Choroid plexus epithelial cell (primary cell): ENCODE data around the gene C1QL1.

Experiments
- DNase-seq: peaks from one replicate; pipeline ENCODE4 v3.0.0-alpha.2; 2010; ENCODE audit warnings: low read depth
- H3K4me3 ChIP-seq: 2 replicates; pipeline ENCODE4 v1.5.1; 2011; ENCODE audit warnings: low read depth, mild to moderate bottlenecking, control low read depth, low read length, moderate library complexity
- TF ChIP-seq, protein P1 (sequence below): conservative IDR thresholded peaks from 2 replicates; pipeline ENCODE4 v1.5.1; 2011; ENCODE audit warnings: low read depth, mild to moderate bottlenecking, control low read depth, inconsistent platforms, low read length, moderate library complexity

Gene C1QL1

DNA sequence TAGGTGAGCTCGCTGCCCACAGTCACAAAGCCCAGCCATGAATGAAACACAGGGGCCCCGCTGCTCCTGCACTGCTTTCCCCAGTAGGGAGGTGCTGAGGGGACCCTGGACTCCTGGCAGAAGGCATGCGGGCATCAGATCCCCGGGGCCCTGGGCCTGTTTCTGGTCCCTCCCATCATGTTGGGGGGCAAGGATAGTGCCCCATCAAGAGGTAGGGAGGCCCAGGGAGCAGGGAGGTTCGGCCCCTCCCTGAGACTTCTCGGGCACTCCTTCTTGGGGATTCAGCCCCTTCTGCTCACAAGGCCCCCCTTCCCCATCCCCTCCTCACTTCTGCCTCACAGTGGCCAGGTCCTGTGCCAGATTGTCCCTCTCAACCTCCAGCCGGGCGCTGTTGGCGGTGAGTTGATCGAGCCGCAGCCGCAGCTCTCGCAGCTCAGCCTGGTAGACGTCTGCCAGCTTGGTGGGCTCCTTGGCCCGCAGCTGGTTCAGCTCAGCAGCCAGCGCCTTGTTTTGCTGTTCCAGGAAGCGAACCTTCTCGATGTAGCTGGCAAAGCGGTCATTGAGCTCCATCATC, 53.3 kb downstream of the C1QL1 start:
- no peak overlapping the region for H3K4me3 ChIP-seq
- TF ChIP-seq, protein P1, sequence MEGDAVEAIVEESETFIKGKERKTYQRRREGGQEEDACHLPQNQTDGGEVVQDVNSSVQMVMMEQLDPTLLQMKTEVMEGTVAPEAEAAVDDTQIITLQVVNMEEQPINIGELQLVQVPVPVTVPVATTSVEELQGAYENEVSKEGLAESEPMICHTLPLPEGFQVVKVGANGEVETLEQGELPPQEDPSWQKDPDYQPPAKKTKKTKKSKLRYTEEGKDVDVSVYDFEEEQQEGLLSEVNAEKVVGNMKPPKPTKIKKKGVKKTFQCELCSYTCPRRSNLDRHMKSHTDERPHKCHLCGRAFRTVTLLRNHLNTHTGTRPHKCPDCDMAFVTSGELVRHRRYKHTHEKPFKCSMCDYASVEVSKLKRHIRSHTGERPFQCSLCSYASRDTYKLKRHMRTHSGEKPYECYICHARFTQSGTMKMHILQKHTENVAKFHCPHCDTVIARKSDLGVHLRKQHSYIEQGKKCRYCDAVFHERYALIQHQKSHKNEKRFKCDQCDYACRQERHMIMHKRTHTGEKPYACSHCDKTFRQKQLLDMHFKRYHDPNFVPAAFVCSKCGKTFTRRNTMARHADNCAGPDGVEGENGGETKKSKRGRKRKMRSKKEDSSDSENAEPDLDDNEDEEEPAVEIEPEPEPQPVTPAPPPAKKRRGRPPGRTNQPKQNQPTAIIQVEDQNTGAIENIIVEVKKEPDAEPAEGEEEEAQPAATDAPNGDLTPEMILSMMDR: no peak
- DNase-seq: no peak

DNA sequence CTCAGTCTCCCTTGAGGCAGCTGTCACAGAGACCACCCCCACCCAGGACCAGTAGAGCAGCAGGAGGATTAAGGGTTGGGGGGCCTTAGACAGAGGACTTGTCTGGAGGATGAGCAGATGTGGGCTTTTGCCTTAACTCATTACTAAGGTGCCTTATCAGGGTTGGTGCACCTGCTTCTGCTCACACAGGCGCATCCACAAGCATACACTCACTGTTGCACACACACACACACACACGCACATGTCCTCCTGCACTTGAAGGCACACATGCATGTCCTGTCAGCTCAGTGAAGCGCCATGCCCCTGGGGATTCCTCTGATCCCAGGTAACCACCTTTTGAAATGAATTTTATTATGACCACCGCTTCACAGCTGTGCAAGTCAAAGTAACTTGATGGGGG, 54.0 kb downstream of the C1QL1 start:
- no peak for DNase-seq
- H3K4me3 ChIP-seq: no peak overlapping the region
- TF ChIP-seq, protein P1: no peak

DNA sequence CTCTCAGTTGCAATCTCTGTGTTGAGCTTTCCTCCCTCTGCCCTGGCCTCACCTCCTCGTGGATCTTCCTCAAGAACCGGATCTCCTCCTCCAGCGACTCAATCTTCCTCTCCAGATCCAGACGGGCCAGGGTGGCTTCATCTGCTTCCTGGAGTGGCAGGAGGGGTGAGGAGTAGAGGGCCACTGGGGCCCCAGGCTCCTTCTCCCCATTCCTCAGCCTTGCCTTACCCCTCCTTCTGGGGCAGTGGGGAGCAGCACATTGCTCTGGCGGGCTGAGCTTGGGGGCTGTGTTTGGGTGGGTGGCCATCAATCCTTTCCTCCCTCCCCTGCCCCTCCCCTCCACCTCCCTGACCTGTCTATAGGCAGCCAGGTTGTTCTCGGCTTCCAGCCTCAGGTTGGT, 54.4 kb downstream of the C1QL1 start:
- no peak for DNase-seq
- no peak overlapping the region for H3K4me3 ChIP-seq
- TF ChIP-seq, protein P1: no peak

DNA sequence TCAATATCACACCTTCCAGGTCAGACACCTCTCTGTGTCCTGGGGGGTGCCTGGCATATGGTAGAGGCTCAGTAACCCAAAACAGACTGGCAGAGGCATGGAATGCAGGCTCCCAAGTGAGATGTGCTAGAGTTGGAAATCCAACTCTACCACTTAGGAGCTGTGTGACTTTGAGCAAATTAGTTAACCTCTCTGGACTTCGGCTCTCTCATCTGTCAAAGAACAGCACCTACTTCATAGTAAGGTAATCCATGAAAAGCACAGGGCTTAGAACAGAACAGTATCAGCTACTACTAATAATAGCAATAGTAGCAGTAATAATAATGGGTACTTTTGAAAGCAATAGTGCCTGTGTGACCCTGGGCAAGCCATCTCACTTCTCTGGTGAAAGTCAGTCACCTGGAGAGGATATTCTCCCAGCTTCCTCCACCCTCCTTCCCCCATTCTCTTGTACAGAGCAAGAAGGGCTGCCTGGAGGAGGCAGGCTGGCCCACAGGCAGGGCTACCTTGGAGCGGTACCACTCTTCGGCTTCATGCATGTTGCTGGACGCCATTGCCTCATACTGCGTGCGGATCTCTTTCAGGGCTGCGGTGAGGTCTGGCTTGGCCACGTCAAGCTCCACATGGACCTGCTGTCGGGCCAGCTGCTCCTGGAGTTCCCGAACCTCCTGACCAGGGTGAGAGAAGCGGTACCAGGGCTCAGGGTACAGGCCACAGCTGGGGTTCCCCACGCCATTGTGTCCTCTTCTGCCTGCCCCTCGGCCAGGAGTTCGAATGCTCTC, 55.1 kb downstream of the C1QL1 start:
- no peak for DNase-seq
- TF ChIP-seq, protein P1: no peak
- H3K4me3 ChIP-seq: no peak overlapping the region

DNA sequence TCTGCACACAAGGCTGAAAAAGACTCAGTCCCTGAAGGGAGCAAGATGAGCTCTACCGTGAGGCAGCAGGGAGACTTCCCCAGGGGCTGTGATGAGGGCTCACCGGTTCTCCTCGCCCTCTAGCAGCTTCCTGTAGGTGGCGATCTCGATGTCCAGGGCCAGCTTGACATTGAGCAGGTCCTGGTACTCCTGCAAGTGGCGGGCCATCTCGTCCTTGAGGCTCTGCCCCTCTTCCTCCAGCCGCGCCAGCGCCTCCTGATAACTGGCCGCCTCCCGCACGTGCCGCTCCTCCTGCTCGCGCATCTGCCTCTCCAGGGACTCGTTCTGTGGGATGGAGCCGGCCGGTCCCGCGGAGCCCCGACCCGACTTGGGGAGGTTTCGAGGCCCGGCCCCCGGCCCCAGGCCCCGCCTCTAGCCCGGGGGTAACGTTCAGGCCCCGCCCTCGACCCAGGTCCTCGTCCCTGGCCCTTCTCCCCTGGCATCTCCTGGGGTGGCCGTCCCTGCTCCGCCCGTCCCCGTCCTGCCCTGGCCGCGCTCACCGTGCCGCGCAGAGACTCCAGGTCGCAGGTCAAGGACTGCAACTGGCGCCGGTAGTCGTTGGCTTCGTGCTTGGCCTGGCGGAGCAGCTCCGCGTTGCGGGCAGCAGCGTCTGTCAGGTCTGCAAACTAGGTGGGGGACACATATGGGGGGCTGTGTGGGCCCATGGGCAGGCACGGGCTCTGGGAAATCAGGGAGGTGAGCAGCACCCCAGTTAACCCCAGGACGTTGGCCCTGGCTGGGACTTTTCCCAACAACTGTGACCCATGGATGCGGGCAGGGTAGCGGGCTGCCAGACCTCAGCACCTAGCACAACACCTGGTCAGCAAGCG, 56.7 kb downstream of the C1QL1 start:
- TF ChIP-seq, protein P1: peak; percentile 67
- peak; percentile 60 for DNase-seq
- peak overlapping the region; percentile 24 for H3K4me3 ChIP-seq

DNA sequence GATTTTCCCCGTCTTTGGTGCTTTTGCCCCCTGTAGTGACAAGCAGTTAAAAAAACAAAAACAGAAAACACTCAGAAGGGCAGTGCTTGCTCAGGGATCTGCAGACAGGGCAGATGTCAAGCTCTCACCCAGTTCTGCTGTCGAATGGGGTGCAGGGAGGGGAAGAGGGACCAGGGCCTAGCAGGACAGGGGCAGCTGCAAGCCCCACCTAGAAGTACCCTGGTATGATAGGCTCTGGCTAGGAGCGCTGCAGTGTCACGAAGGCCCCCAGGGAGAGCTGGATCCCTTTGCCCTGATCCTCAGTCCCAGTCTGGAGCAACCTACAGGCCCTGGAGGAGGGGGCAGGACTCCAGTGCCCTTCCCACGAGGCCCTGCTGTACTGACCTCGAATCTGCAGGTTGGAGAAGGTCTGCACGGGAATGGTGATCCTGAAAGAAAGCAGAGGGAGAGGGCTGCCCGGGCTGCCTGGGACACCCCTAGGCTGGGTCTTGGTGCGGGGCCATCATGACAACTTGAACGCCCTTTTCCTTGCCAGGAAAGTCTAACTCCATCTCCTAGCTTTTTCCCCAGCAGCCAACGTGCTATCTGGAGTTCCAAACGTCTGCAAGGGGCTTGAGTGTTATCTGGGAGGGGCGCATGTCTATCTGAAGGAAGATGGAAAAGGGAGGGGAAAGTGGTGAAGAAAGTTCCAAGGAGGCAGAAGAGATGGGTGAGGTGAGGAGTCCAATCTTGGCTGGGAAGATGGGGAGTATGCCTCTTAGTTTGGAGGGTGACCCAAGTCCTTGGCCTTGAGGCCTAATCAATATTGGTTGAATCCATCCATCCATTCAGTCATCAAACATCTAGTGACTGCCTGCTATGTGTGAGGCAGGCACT, 57.6 kb downstream of the C1QL1 start:
- TF ChIP-seq, protein P1: no peak
- no peak overlapping the region for H3K4me3 ChIP-seq

More for the DNA sequence above, 57.6 kb downstream of the C1QL1 start:
- DNase-seq: no peak
